Measurements from ENCODE around the gene SLC35F3.

Gene SLC35F3

DNA sequence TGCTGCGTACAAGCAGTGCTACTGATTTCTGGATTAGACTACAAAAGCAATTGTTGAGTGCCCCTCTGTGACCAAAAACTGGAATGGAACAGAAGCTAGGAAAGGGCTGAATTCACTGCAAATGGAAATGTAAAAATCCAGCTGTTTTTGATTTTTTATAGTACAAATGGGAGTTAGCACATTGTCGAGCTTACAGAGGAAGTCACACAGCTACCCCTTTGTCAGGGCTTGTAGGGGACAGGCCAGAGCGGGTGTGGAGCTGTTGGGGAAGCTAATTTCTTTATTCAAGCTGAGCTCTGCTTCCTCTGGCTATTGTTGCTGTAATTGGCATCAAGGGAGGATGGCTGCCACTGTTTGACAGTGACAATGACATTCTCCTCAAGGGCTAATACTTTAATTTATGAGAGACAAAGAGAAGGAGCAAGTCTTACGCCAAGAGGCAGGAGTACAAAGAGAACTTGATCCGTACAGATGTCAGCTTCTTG is 96.1 kb downstream of the SLC35F3 start:
- DNase-seq (ENCODE audit: insufficient read length, low spot score): no peak
- TF ChIP-seq TAF1 (IDR thresholded peaks at IDR 0.05; ENCODE audit: low read depth, low read length): no peak
- no peak for TF ChIP-seq POLR2A (IDR thresholded peaks at IDR 0.05; ENCODE audit: low read depth, low read length)
- TF ChIP-seq PAX5 (IDR thresholded peaks at IDR 0.05; ENCODE audit: insufficient read depth, low read length, severe bottlenecking): no peak
- no peak for TF ChIP-seq POLR2AphosphoS5 (IDR thresholded peaks at IDR 0.05; ENCODE audit: low read depth, low read length)
- TF ChIP-seq POU2F2 (IDR thresholded peaks at IDR 0.05; ENCODE audit: low read depth, low read length): no peak
- TF ChIP-seq SPI1 (IDR thresholded peaks at IDR 0.05; ENCODE audit: low read depth, low read length): no peak
- no peak for FAIRE-seq

- DNase-seq (ENCODE audit: insufficient read length, low spot score) (no peak), FAIRE-seq (no peak)
- TF ChIP-seq PAX5 (IDR thresholded peaks at IDR 0.05; ENCODE audit: insufficient read depth, low read length, severe bottlenecking) (no peak), POLR2AphosphoS5 (IDR thresholded peaks at IDR 0.05; ENCODE audit: low read depth, low read length) (no peak), POLR2A (IDR thresholded peaks at IDR 0.05; ENCODE audit: low read depth, low read length) (no peak), TAF1 (IDR thresholded peaks at IDR 0.05; ENCODE audit: low read depth, low read length) (no peak), SPI1 (IDR thresholded peaks at IDR 0.05; ENCODE audit: low read depth, low read length) (no peak), POU2F2 (IDR thresholded peaks at IDR 0.05; ENCODE audit: low read depth, low read length) (no peak)
Observed at GRCh38 chr1:234001817-234002216, 97.3 kb downstream of the SLC35F3 start.

GRCh38 chr1:234004591-234004990 is 100.1 kb downstream of the SLC35F3 start:
- FAIRE-seq (no peak), DNase-seq (ENCODE audit: insufficient read length, low spot score) (no peak)
- no peak for TF ChIP-seq SPI1 (IDR thresholded peaks at IDR 0.05; ENCODE audit: low read depth, low read length)
- no peak for TF ChIP-seq PAX5 (IDR thresholded peaks at IDR 0.05; ENCODE audit: insufficient read depth, low read length, severe bottlenecking)
- no peak for TF ChIP-seq POLR2AphosphoS5 (IDR thresholded peaks at IDR 0.05; ENCODE audit: low read depth, low read length)
- no peak for TF ChIP-seq TAF1 (IDR thresholded peaks at IDR 0.05; ENCODE audit: low read depth, low read length)
- no peak for TF ChIP-seq POU2F2 (IDR thresholded peaks at IDR 0.05; ENCODE audit: low read depth, low read length)
- no peak for TF ChIP-seq POLR2A (IDR thresholded peaks at IDR 0.05; ENCODE audit: low read depth, low read length)

- no peak for DNase-seq (ENCODE audit: insufficient read length, low spot score)
- no peak for FAIRE-seq
- TF ChIP-seq POLR2A (IDR thresholded peaks at IDR 0.05; ENCODE audit: low read depth, low read length) (no peak), POLR2AphosphoS5 (IDR thresholded peaks at IDR 0.05; ENCODE audit: low read depth, low read length) (no peak), PAX5 (IDR thresholded peaks at IDR 0.05; ENCODE audit: insufficient read depth, low read length, severe bottlenecking) (no peak), TAF1 (IDR thresholded peaks at IDR 0.05; ENCODE audit: low read depth, low read length) (no peak), SPI1 (IDR thresholded peaks at IDR 0.05; ENCODE audit: low read depth, low read length) (no peak), POU2F2 (IDR thresholded peaks at IDR 0.05; ENCODE audit: low read depth, low read length) (no peak)
Observed at GRCh38 chr1:234007684-234008083, 103.2 kb downstream of the SLC35F3 start.

DNA sequence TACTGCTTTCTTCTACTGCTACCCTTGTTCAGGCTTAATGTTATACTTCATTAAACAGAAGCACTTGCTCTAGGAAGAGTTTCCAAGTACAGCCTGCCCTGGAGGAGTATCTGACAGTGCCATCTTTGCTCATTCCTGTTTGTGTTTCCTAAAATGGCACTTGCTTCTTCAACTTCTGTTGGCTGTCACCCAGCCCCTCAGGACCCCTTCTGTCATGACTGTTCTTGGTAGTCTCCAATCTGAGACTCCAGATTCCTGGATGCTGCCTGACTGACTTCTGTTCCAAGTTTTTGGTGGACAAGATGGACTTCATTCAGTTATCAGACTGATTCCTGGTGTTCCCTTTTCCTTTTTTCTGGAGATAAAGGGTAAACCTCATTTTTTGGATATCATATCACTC is 104.1 kb downstream of the SLC35F3 start:
- DNase-seq (ENCODE audit: insufficient read length, low spot score): no peak
- no peak for TF ChIP-seq POLR2AphosphoS5 (IDR thresholded peaks at IDR 0.05; ENCODE audit: low read depth, low read length)
- no peak for TF ChIP-seq POLR2A (IDR thresholded peaks at IDR 0.05; ENCODE audit: low read depth, low read length)
- TF ChIP-seq PAX5 (IDR thresholded peaks at IDR 0.05; ENCODE audit: insufficient read depth, low read length, severe bottlenecking): no peak
- no peak for TF ChIP-seq POU2F2 (IDR thresholded peaks at IDR 0.05; ENCODE audit: low read depth, low read length)
- TF ChIP-seq TAF1 (IDR thresholded peaks at IDR 0.05; ENCODE audit: low read depth, low read length): no peak
- TF ChIP-seq SPI1 (IDR thresholded peaks at IDR 0.05; ENCODE audit: low read depth, low read length): no peak
- FAIRE-seq: no peak

DNA sequence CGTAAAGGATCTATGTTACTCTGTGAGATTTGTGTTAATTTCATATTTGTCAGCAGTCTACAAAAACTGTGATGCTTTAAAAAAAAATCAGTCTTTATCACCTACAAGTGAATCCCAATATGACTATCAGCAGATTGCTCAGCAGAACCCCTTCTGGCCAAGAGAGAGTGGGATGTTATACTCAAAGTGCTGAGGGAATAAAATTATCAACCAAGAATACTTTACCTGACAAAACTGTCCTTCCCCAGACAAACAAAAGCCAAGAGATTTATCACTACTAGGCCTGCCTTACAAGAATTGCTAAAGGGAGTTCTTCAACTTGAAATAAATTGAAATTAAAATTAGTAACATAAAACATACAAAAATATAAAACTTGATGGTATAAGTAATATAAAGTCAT is 105.2 kb downstream of the SLC35F3 start:
- FAIRE-seq: no peak

GRCh38 chr1:234014208-234014607 is 109.7 kb downstream of the SLC35F3 start:
- no peak for FAIRE-seq
- no peak for DNase-seq (ENCODE audit: insufficient read length, low spot score)
- TF ChIP-seq POLR2A (IDR thresholded peaks at IDR 0.05; ENCODE audit: low read depth, low read length): no peak
- no peak for TF ChIP-seq TAF1 (IDR thresholded peaks at IDR 0.05; ENCODE audit: low read depth, low read length)
- TF ChIP-seq PAX5 (IDR thresholded peaks at IDR 0.05; ENCODE audit: insufficient read depth, low read length, severe bottlenecking): no peak
- TF ChIP-seq SPI1 (IDR thresholded peaks at IDR 0.05; ENCODE audit: low read depth, low read length): no peak
- TF ChIP-seq POU2F2 (IDR thresholded peaks at IDR 0.05; ENCODE audit: low read depth, low read length): no peak
- TF ChIP-seq POLR2AphosphoS5 (IDR thresholded peaks at IDR 0.05; ENCODE audit: low read depth, low read length): no peak

More for the DNA sequence above, 105.2 kb downstream of the SLC35F3 start:
- TF ChIP-seq SPI1 (IDR thresholded peaks at IDR 0.05; ENCODE audit: low read depth, low read length) (no peak), POU2F2 (IDR thresholded peaks at IDR 0.05; ENCODE audit: low read depth, low read length) (no peak), PAX5 (IDR thresholded peaks at IDR 0.05; ENCODE audit: insufficient read depth, low read length, severe bottlenecking) (no peak), POLR2AphosphoS5 (IDR thresholded peaks at IDR 0.05; ENCODE audit: low read depth, low read length) (no peak), TAF1 (IDR thresholded peaks at IDR 0.05; ENCODE audit: low read depth, low read length) (no peak), POLR2A (IDR thresholded peaks at IDR 0.05; ENCODE audit: low read depth, low read length) (no peak)
- no peak for DNase-seq (ENCODE audit: insufficient read length, low spot score)

DNA sequence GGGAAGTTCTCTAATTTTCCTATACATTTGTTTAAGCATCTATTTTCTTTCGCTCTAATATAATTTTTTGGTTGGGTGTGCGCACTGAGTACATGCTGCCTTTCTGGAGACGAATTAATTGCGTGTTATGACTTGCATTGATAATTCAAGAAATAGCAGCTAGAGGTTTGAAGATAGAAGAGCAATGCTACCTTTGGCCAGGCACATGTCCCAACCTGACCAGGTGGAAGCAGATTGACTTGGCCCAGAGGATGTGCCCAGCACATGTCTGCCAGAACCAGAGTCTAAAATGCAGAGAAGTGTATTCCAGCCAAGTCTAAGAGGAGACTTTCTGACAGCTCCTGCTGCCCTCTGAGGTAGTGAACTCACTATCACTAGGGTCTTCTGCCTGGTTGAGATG is 114.3 kb downstream of the SLC35F3 start:
- TF ChIP-seq POU2F2 (IDR thresholded peaks at IDR 0.05; ENCODE audit: low read depth, low read length) (no peak), SPI1 (IDR thresholded peaks at IDR 0.05; ENCODE audit: low read depth, low read length) (no peak), PAX5 (IDR thresholded peaks at IDR 0.05; ENCODE audit: insufficient read depth, low read length, severe bottlenecking) (no peak), POLR2AphosphoS5 (IDR thresholded peaks at IDR 0.05; ENCODE audit: low read depth, low read length) (no peak), TAF1 (IDR thresholded peaks at IDR 0.05; ENCODE audit: low read depth, low read length) (no peak), POLR2A (IDR thresholded peaks at IDR 0.05; ENCODE audit: low read depth, low read length) (no peak)
- DNase-seq (ENCODE audit: insufficient read length, low spot score) (no peak), FAIRE-seq (no peak)

DNA sequence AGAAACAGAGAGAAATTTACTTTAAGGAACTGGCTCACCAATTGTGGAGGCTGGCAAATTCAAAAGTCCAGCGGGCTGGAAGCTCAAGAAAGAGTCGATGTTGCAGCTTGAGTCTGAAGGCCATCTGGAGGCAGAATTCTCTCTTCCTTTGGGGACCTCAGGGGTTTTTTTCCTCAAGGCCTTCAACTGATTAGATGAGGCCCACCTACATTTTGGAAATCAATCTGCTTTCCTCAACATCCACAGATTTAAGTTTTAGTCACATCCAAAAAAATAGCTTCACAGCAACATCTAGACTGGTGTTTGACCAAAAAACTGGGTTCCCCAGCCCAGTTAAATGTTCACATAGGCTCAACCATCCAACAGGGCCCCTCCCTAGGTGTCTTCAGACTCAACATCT is 114.9 kb downstream of the SLC35F3 start:
- no peak for DNase-seq (ENCODE audit: insufficient read length, low spot score)
- FAIRE-seq: no peak
- TF ChIP-seq PAX5 (IDR thresholded peaks at IDR 0.05; ENCODE audit: insufficient read depth, low read length, severe bottlenecking) (no peak), POU2F2 (IDR thresholded peaks at IDR 0.05; ENCODE audit: low read depth, low read length) (no peak), SPI1 (IDR thresholded peaks at IDR 0.05; ENCODE audit: low read depth, low read length) (no peak), POLR2AphosphoS5 (IDR thresholded peaks at IDR 0.05; ENCODE audit: low read depth, low read length) (no peak), POLR2A (IDR thresholded peaks at IDR 0.05; ENCODE audit: low read depth, low read length) (no peak), TAF1 (IDR thresholded peaks at IDR 0.05; ENCODE audit: low read depth, low read length) (no peak)

GRCh38 chr1:234022302-234022701 is 117.8 kb downstream of the SLC35F3 start:
- DNase-seq (ENCODE audit: insufficient read length, low spot score) (no peak), FAIRE-seq (no peak)
- TF ChIP-seq SPI1 (IDR thresholded peaks at IDR 0.05; ENCODE audit: low read depth, low read length): no peak
- no peak for TF ChIP-seq PAX5 (IDR thresholded peaks at IDR 0.05; ENCODE audit: insufficient read depth, low read length, severe bottlenecking)
- no peak for TF ChIP-seq POLR2AphosphoS5 (IDR thresholded peaks at IDR 0.05; ENCODE audit: low read depth, low read length)
- no peak for TF ChIP-seq TAF1 (IDR thresholded peaks at IDR 0.05; ENCODE audit: low read depth, low read length)
- TF ChIP-seq POLR2A (IDR thresholded peaks at IDR 0.05; ENCODE audit: low read depth, low read length): no peak
- no peak for TF ChIP-seq POU2F2 (IDR thresholded peaks at IDR 0.05; ENCODE audit: low read depth, low read length)

Data from GM12891 (cell line).